GM08714 (cell line): ENCODE data around the gene MAP3K15.

Source experiments
- H3K4me3 ChIP-seq: fragments of 200-500 bp; sonication (Bioruptor generic); 2 replicates; pipeline ENCODE4 v1.5.1; 2014; ENCODE audit warnings: mild to moderate bottlenecking, low read length, inconsistent platforms
- ZNF274 ChIP-seq: IDR thresholded peaks from 2 replicates; pipeline ENCODE4 v1.6.1; 2012; ENCODE audit warnings: mild to moderate bottlenecking, low read depth, low read length

Gene MAP3K15, protein sequence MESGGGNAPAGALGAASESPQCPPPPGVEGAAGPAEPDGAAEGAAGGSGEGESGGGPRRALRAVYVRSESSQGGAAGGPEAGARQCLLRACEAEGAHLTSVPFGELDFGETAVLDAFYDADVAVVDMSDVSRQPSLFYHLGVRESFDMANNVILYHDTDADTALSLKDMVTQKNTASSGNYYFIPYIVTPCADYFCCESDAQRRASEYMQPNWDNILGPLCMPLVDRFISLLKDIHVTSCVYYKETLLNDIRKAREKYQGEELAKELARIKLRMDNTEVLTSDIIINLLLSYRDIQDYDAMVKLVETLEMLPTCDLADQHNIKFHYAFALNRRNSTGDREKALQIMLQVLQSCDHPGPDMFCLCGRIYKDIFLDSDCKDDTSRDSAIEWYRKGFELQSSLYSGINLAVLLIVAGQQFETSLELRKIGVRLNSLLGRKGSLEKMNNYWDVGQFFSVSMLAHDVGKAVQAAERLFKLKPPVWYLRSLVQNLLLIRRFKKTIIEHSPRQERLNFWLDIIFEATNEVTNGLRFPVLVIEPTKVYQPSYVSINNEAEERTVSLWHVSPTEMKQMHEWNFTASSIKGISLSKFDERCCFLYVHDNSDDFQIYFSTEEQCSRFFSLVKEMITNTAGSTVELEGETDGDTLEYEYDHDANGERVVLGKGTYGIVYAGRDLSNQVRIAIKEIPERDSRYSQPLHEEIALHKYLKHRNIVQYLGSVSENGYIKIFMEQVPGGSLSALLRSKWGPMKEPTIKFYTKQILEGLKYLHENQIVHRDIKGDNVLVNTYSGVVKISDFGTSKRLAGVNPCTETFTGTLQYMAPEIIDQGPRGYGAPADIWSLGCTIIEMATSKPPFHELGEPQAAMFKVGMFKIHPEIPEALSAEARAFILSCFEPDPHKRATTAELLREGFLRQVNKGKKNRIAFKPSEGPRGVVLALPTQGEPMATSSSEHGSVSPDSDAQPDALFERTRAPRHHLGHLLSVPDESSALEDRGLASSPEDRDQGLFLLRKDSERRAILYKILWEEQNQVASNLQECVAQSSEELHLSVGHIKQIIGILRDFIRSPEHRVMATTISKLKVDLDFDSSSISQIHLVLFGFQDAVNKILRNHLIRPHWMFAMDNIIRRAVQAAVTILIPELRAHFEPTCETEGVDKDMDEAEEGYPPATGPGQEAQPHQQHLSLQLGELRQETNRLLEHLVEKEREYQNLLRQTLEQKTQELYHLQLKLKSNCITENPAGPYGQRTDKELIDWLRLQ (N-terminal part only)

DNA sequence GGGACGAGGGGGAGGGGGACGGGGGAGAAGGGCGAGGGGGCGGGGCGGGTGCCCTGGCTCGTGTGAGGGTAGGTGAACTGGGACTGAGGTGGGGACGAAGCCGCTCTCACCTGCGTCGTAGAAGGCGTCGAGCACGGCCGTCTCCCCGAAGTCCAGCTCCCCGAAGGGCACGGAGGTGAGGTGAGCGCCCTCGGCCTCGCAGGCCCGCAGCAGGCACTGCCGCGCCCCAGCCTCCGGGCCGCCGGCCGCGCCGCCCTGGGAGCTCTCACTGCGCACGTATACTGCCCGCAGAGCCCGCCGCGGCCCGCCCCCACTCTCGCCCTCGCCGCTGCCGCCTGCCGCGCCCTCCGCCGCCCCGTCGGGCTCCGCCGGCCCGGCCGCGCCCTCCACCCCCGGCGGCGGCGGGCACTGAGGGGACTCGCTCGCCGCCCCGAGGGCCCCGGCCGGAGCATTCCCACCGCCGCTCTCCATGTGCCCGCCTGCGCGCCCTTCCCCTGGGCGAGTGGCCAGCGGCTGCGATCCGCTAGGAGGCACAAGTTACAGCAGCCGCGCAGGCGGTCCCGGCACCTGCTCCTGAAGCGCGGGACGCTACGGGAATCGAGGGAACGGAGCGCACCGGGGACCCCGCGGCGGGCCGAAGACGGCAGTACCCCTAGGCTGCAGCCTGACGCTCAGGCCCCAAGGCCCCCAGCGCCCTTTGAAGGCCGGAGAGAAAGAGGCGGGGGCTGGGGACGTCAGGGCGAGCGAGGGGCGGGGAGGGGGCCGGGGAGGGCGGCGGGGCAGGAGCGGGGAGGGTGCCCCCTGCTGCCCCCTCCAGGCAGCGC, at the start of gene MAP3K15:
TSS of gene MAP3K15 (minus strand) at position 718 of the 824 bp plus-strand sequence. CDS start at position 471, 247 bp downstream.
- no peak for TF ChIP-seq ZNF274
- peak within 1 kb of the TSS; percentile 42; the same call in 1 of the 2 replicates for H3K4me3 ChIP-seq

DNA sequence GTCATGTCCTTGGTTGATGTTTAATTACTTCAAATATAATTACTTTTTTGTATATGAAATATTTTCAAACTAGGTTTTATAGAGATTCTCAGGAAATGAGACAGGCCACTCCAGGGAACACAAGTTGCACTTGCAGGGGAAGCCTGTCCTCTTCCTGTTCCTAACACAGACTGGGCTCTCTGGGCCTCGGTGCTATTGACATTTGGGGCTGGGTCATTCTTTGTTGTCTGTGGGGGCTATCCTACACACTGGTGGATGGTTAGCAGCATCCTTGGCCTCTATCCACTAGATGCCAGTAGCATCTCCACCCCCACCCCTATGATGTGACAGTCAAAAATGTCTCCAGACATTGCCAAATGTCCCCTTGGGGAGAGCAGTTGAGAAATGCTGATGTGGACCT, 49.3 kb upstream of the MAP3K15 start:
- no peak for TF ChIP-seq ZNF274
- H3K4me3 ChIP-seq = no peak overlapping the region

DNA sequence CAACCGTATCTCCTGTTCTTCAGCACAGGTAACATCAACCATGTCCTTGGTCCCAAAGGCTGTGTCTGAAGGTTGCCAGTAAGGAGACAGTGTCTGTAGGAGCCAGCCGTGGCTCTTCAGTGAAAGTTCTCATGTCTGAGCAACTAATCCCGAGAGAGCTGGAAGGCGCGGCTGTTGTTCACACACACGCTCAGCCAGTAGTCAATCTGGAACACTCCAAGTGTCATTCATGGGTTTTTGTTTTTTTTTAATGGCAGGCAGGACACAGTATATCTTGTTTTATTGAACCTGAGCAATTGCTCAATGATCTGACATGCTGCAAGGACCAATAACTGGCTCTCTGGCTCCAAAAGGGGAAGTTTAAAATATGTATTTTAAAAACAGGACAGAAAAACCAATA, 48.4 kb upstream of the MAP3K15 start:
- no peak overlapping the region for H3K4me3 ChIP-seq
- TF ChIP-seq ZNF274 = no peak

DNA sequence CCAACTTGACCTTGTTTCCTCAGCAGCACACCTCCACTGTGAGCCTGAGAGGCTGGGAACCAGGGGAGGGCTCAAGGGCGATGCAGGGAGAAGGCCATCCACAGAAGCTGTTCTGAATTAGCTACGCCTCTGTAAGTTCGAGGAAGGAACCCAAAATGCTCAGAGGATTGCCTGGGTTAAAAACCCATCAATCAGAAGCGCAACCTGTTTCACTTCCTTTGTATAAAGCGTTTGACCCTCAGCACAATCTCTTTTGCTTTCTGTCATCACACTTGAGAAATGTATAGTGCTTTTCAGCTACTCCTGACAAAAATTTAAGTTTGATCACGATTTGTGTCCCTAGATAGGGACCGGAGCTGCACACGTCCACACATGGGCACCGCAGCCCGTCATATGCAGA, 48.0 kb upstream of the MAP3K15 start:
- H3K4me3 ChIP-seq = no peak overlapping the region
- no peak for TF ChIP-seq ZNF274

DNA sequence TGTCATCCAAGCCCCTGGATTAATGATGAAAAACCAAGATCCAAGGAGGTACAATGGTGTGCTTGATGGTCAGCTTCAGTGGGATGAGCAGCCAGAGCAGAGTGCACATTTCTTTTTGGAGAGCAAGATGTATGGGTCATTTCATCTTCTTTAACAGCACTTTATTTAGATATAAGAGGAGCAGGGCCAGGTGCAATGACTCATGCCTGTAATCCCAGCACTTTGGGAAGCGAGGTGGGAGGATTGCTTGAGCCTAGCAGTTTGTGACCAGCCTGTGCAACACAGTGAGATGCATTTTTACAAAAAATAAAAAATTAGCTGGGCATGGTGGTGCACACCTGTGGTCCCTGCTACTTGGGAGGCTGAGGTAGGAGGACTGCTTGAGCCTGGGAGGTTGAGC, 45.3 kb upstream of the MAP3K15 start:
- no peak for TF ChIP-seq ZNF274
- no peak overlapping the region for H3K4me3 ChIP-seq

DNA sequence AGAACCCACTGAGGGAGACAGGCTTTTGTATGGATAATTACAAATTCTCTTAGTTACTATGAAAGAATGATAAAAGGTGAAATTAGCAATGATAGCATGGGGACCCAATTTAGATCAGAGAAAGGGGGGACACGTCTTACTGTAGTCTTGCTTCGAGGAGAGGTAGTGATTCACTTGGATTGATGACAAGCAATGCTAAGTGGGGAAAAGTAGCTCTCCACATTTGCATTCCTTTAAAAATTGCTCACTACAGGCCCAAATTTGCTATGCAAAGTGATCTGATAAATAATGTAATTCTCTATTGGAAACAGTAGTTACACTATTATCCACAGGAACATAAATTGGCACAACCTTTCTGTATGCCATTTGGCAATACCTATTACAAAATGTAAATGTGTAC, 42.5 kb upstream of the MAP3K15 start:
- TF ChIP-seq ZNF274 = no peak
- H3K4me3 ChIP-seq = no peak overlapping the region

DNA sequence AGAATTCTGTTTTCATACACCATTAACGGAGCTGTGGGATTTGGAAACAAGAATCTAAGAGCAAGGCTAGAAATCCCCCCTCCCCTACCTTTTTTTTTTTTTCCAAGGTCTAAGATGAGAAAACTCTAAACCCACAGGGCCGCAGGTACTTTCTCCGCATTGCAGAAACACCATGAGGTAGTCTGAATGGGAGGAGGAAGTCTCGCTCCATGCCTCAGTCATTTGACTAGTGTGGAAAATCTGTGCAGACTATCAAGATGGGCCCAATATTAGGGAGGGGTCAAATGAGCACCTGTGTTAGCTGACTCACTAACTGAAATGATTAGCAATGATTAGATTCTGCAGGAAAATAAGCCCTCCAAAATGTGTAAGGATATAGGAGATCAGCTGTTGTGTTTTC, 40.9 kb upstream of the MAP3K15 start:
- no peak for TF ChIP-seq ZNF274

DNA sequence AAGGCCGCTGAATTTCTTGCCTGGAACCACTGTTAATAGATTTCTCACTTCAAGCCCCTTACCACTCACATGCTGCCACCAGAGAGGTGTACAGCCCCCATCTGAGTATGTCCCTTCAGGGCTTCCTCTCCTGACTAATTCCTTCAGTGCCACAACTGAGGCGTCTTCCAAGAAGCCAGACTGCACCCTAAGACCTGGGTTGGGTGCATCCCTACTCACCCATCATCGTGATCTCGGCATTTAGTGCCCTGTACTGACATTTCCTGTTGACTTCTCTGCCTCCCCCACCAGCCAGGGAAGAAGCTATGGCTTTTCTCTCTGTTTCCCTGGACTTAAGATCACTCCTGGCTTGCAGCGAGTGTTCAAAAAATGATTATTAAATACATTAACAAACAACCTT, 40.4 kb upstream of the MAP3K15 start:
- no peak for TF ChIP-seq ZNF274
- no peak overlapping the region for H3K4me3 ChIP-seq

More for the DNA sequence above, 40.9 kb upstream of the MAP3K15 start:
- H3K4me3 ChIP-seq = no peak overlapping the region

DNA sequence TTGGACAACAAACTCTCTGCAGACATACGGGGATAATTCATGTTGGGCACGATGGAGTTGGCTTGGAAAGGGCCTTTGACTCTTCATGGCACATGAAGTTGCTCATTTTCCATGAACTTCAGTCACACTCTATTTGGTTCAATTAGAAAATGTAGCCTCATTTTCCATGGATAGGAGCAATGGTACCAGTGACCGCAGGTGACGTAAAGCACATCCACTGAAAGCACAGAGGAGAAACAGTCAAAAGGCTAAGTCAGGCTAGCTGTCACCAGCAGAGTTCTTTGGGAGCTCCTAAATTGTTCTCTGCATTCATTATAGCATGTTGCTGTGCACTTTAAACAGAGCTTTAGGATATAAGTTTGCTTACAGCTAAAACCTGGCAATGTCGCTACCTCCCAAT, 39.9 kb upstream of the MAP3K15 start:
- H3K4me3 ChIP-seq = no peak overlapping the region
- TF ChIP-seq ZNF274 = no peak

DNA sequence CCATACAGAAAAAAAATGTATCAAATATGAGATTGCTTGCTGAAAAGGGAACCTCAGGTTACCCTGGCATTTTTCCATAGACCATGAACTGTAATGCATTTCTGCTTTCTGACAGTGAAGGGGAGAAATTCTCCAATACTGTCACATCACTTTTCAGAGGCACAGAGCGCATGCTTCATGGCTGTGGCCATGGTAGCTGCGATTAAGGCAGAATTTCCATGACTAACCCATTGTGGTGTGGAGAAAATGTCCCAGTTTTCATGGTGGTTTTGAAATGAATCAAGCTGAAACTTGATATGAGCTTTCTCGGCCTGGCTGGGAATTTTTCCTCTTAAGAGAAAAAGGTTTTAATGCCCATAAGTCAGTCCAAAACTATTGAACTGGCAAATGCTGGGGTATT, 39.5 kb upstream of the MAP3K15 start:
- no peak for TF ChIP-seq ZNF274
- no peak overlapping the region for H3K4me3 ChIP-seq

DNA sequence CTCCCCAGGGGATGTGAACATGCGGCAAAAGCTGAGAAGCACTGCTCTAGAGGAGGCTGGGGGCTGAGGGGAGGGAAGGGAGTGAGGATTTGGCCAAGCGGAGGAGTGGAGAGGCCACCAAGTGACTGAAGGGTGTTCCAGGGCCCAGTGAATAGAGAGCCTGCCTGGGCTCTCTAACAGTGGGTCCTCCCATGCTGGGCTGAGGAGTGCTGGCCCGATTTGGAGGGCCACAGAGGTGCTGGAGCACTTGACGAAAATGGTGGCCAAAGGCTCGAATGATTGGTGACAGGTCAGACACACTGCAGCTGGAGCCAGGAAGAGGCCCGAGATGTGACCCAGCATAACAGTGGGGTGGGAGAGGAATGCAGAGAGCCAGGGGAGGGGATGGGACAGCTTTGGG, 37.5 kb upstream of the MAP3K15 start:
- H3K4me3 ChIP-seq = no peak overlapping the region
- no peak for TF ChIP-seq ZNF274

DNA sequence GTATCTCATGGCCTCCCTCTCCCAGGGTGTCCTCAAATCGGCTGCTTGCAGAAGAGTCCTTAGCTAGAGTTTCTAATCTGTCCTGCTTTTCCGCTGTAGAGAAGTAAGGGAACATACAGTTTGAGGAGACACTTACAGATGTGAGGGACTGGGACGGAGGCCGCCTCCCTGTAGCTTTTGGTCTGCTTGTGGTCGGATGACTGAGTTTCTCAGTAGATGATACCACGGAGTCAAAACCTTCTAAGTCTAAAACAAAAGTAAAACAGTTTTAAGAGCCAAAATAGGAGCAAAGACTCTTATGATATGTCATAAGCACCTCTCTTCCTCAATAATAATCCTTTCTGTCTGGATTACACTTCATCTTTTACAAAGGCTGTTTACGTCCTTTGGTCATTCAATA, 34.5 kb upstream of the MAP3K15 start:
- TF ChIP-seq ZNF274 = no peak
- no peak overlapping the region for H3K4me3 ChIP-seq

DNA sequence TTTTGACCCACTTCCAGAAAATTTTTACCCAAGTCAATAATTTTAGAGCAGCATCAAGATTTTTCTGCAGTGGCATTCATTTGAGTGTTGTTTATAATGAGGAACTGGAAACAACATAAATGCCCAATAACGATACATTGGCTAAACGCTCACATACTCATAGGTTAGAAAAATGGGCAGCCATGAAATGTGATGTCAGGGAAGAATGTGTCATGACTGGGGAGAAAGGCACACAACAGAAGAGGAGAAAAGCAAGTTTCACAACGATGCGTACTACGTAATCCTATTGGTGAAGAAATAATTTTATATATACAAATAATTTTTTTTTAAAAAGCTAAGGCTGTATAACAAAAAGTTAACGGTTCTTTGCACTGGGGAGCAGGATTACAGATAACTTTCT, 33.6 kb upstream of the MAP3K15 start:
- no peak overlapping the region for H3K4me3 ChIP-seq
- no peak for TF ChIP-seq ZNF274
